ENCODE results near the gene MMRN1.

Gene MMRN1

GRCh38 chr4:89954906-89955695 lies 60.4 kb downstream of the MMRN1 start:
- H3K27ac ChIP-seq: no peak overlapping the region
- TF ChIP-seq CTCF (IDR thresholded peaks at IDR 0.05): no peak
- no peak for DNase-seq (ENCODE audit: low spot score)
- H3K4me3 ChIP-seq: no peak overlapping the region

GRCh38 chr4:89957046-89957926 lies 62.6 kb downstream of the MMRN1 start:
- H3K27ac ChIP-seq: no peak overlapping the region
- DNase-seq (ENCODE audit: low spot score): no peak
- no peak for TF ChIP-seq CTCF (IDR thresholded peaks at IDR 0.05)
- no peak overlapping the region for H3K4me3 ChIP-seq

GRCh38 chr4:89981789-89982334 lies 87.2 kb downstream of the MMRN1 start:
- Histone ChIP-seq H3K4me3 (no peak overlapping the region), H3K27ac (no peak overlapping the region)
- no peak for TF ChIP-seq CTCF (IDR thresholded peaks at IDR 0.05)
- DNase-seq (ENCODE audit: low spot score): no peak

- H3K27ac ChIP-seq: no peak overlapping the region
- DNase-seq (ENCODE audit: low spot score): no peak
- no peak for TF ChIP-seq CTCF (IDR thresholded peaks at IDR 0.05)
Measured at GRCh38 chr4:89988268-89988667, 93.6 kb downstream of the MMRN1 start.

GRCh38 chr4:89992744-89993143 lies 98.1 kb downstream of the MMRN1 start:
- no peak overlapping the region for H3K27ac ChIP-seq
- no peak for TF ChIP-seq CTCF (IDR thresholded peaks at IDR 0.05)
- no peak overlapping the region for H3K4me3 ChIP-seq
- no peak for DNase-seq (ENCODE audit: low spot score)

More at GRCh38 chr4:89988268-89988667, 93.6 kb downstream of the MMRN1 start:
- H3K4me3 ChIP-seq: no peak overlapping the region

GRCh38 chr4:89994176-89994873 lies 99.7 kb downstream of the MMRN1 start:
- TF ChIP-seq CTCF (IDR thresholded peaks at IDR 0.05): no peak
- H3K27ac ChIP-seq: no peak overlapping the region
- no peak overlapping the region for H3K4me3 ChIP-seq
- no peak for DNase-seq (ENCODE audit: low spot score)

Data from coronary artery (tissue), 2 donors.